ENCODE data around the gene LIPF.
"Not testable (repeated sequence)": the region's sequence is repeated elsewhere in the genome, so short reads cannot be mapped to it uniquely, and the experiment has no call there.

Gene LIPF

GRCh38 chr10:88687853-88688467 lies 23.7 kb downstream of the LIPF start:
- DNase-seq (ENCODE audit: low read depth, low spot score), result no peak
- no peaks in the 10 kb centered on the region for H3K9me3 ChIP-seq (ENCODE audit: low read depth, low read length)
- H3K27ac ChIP-seq, result no peak overlapping the region
- no peak overlapping the region for H3K4me3 ChIP-seq
- TF ChIP-seq POLR2AphosphoS5 (IDR thresholded peaks at IDR 0.05; ENCODE audit: borderline replicate concordance, low read depth, low read length), result no peak
- TF ChIP-seq EZH2 (IDR thresholded peaks at IDR 0.05), result no peak
- no peak for TF ChIP-seq FOXP2 (optimal IDR thresholded peaks at IDR 0.05; ENCODE audit: control extremely low read depth, extremely low read length, insufficient read depth)
- H3K9ac ChIP-seq (ENCODE audit: insufficient read length), result no peak overlapping the region
- no peaks in the 10 kb centered on the region for H3K36me3 ChIP-seq (ENCODE audit: insufficient read depth, low read length)

GRCh38 chr10:88689366-88689765 lies 25.1 kb downstream of the LIPF start:
- no peak for TF ChIP-seq FOXP2 (optimal IDR thresholded peaks at IDR 0.05; ENCODE audit: control extremely low read depth, extremely low read length, insufficient read depth)
- TF ChIP-seq EZH2 (IDR thresholded peaks at IDR 0.05), result no peak
- TF ChIP-seq POLR2AphosphoS5 (IDR thresholded peaks at IDR 0.05; ENCODE audit: borderline replicate concordance, low read depth, low read length), result no peak
- H3K9ac ChIP-seq (ENCODE audit: insufficient read length), result no peak overlapping the region
- no peak overlapping the region for H3K4me3 ChIP-seq
- no peaks in the 10 kb centered on the region for H3K9me3 ChIP-seq (ENCODE audit: low read depth, low read length)
- H3K36me3 ChIP-seq (ENCODE audit: insufficient read depth, low read length), result no peaks in the 10 kb centered on the region
- no peak for DNase-seq (ENCODE audit: low read depth, low spot score)
- no peak overlapping the region for H3K27ac ChIP-seq

- TF ChIP-seq FOXP2 (optimal IDR thresholded peaks at IDR 0.05; ENCODE audit: control extremely low read depth, extremely low read length, insufficient read depth), result no peak
- TF ChIP-seq POLR2AphosphoS5 (IDR thresholded peaks at IDR 0.05; ENCODE audit: borderline replicate concordance, low read depth, low read length), result no peak
- TF ChIP-seq EZH2 (IDR thresholded peaks at IDR 0.05), result no peak
- H3K27ac ChIP-seq, result no peak overlapping the region
- DNase-seq (ENCODE audit: low read depth, low spot score), result no peak
Measured at GRCh38 chr10:88693392-88694020, 29.3 kb downstream of the LIPF start.

GRCh38 chr10:88702848-88703597 lies 38.8 kb downstream of the LIPF start:
- no peak for TF ChIP-seq POLR2AphosphoS5 (IDR thresholded peaks at IDR 0.05; ENCODE audit: borderline replicate concordance, low read depth, low read length)
- no peak for TF ChIP-seq EZH2 (IDR thresholded peaks at IDR 0.05)
- TF ChIP-seq FOXP2 (optimal IDR thresholded peaks at IDR 0.05; ENCODE audit: control extremely low read depth, extremely low read length, insufficient read depth), result no peak
- no peak overlapping the region for H3K4me3 ChIP-seq
- no peak overlapping the region for H3K27ac ChIP-seq
- H3K36me3 ChIP-seq (ENCODE audit: insufficient read depth, low read length), result no peaks in the 10 kb centered on the region
- H3K9ac ChIP-seq (ENCODE audit: insufficient read length), result no peak overlapping the region
- no peaks in the 10 kb centered on the region for H3K9me3 ChIP-seq (ENCODE audit: low read depth, low read length)
- DNase-seq (ENCODE audit: low read depth, low spot score), result no peak

More at GRCh38 chr10:88693392-88694020, 29.3 kb downstream of the LIPF start:
- H3K36me3 ChIP-seq (ENCODE audit: insufficient read depth, low read length), result no peaks in the 10 kb centered on the region
- H3K4me3 ChIP-seq, result no peak overlapping the region
- H3K9me3 ChIP-seq (ENCODE audit: low read depth, low read length), result no peaks in the 10 kb centered on the region
- H3K9ac ChIP-seq (ENCODE audit: insufficient read length), result no peak overlapping the region

GRCh38 chr10:88705958-88706357 lies 41.7 kb downstream of the LIPF start, which contains the start of gene LIPK:
Gene LIPK (plus strand): TSS chr10:88706249. CDS start chr10:88724544, 18,295 bp downstream.
- Histone ChIP-seq H3K9ac (ENCODE audit: insufficient read length) (no peak within 1 kb of the TSS), H3K4me3 (no peak within 1 kb of the TSS), H3K27ac (no peak within 1 kb of the TSS), H3K9me3 (ENCODE audit: low read depth, low read length) (no peaks in the 10 kb centered on the region), H3K36me3 (ENCODE audit: insufficient read depth, low read length) (no peaks in the 10 kb centered on the region)
- no peak for DNase-seq (ENCODE audit: low read depth, low spot score)
- no peak for TF ChIP-seq FOXP2 (optimal IDR thresholded peaks at IDR 0.05; ENCODE audit: control extremely low read depth, extremely low read length, insufficient read depth)
- no peak for TF ChIP-seq EZH2 (IDR thresholded peaks at IDR 0.05)
- TF ChIP-seq POLR2AphosphoS5 (IDR thresholded peaks at IDR 0.05; ENCODE audit: borderline replicate concordance, low read depth, low read length), result no peak

GRCh38 chr10:88707429-88708155 lies 43.4 kb downstream of the LIPF start:
- Histone ChIP-seq H3K27ac (no peak overlapping the region), H3K36me3 (ENCODE audit: insufficient read depth, low read length) (no peaks in the 10 kb centered on the region), H3K4me3 (no peak overlapping the region), H3K9me3 (ENCODE audit: low read depth, low read length) (no peaks in the 10 kb centered on the region), H3K9ac (ENCODE audit: insufficient read length) (no peak overlapping the region)
- DNase-seq (ENCODE audit: low read depth, low spot score), result no peak
- no peak for TF ChIP-seq FOXP2 (optimal IDR thresholded peaks at IDR 0.05; ENCODE audit: control extremely low read depth, extremely low read length, insufficient read depth)
- TF ChIP-seq EZH2 (IDR thresholded peaks at IDR 0.05), result no peak
- TF ChIP-seq POLR2AphosphoS5 (IDR thresholded peaks at IDR 0.05; ENCODE audit: borderline replicate concordance, low read depth, low read length), result no peak

GRCh38 chr10:88709361-88709760 lies 45.1 kb downstream of the LIPF start:
- H3K36me3 ChIP-seq (ENCODE audit: insufficient read depth, low read length); DNase-seq (ENCODE audit: low read depth, low spot score); H3K27ac ChIP-seq; H3K4me3 ChIP-seq; H3K9me3 ChIP-seq (ENCODE audit: low read depth, low read length); H3K9ac ChIP-seq (ENCODE audit: insufficient read length): not testable (repeated sequence)

- Histone ChIP-seq H3K36me3 (ENCODE audit: insufficient read depth, low read length) (no peaks in the 10 kb centered on the region), H3K9me3 (ENCODE audit: low read depth, low read length) (no peaks in the 10 kb centered on the region), H3K4me3 (no peak overlapping the region), H3K9ac (ENCODE audit: insufficient read length) (no peak overlapping the region), H3K27ac (no peak overlapping the region)
- no peak for TF ChIP-seq EZH2 (IDR thresholded peaks at IDR 0.05)
- DNase-seq (ENCODE audit: low read depth, low spot score), result no peak
Measured at GRCh38 chr10:88715517-88715916, 51.3 kb downstream of the LIPF start.
